ENCODE results near the gene NAA50. TPM values are rescaled to one million over a fixed set of nuclear protein-coding genes. Genes with fewer than 3 reads are reported as not detected.

NAA50 gene
- total and polyA plus RNA-seq, 2 of the 13 experiments (the other 11 are each of a cell fraction or from before 2014, with no cell fraction given), result 30.2 to 233 TPM

- Histone ChIP-seq H3K27me3 (ENCODE audit: control insufficient read depth in 1 of 2, insufficient read depth in 2 of 2, low read length in 2 of 2) (no peaks in the 10 kb centered on the region), H3K27ac (ENCODE audit: extremely low read length, insufficient read depth, low read length) (peak overlapping the region; percentile 35), H3K9me3 (ENCODE audit: low read length) (no peaks in the 10 kb centered on the region), H3K4me3 (replicated peaks in 1 of 3; ENCODE audit: insufficient read depth in 1 of 3, low read depth in 2 of 3, low read length in 3 of 3) (no peak overlapping the region), H3K36me3 (replicated peaks in 1 of 2; ENCODE audit: control insufficient read depth in 1 of 2, insufficient read depth in 2 of 2, low read length in 2 of 2) (0 out of 5 replicates have a peak, but pooled peaks cover 0 to 3% of the 10 kb centered on the region in 2 experiments), H3K9ac (ENCODE audit: insufficient read depth, low read depth, low read length) (no peak overlapping the region), H3K4me1 (ENCODE audit: insufficient read depth, low read length) (peaks cover 27% of the 10 kb centered on the region), H4K20me1 (ENCODE audit: insufficient read depth, low read length) (no peaks in the 10 kb centered on the region), H3K4me2 (ENCODE audit: low read depth, low read length) (no peak overlapping the region), H3K79me2 (ENCODE audit: insufficient read depth, low read length) (peaks cover 3% of the 10 kb centered on the region), H2AFZ (ENCODE audit: low read length) (no peak overlapping the region)
- peak; percentile 11 for DNase-seq (ENCODE audit: low spot score)
- BruUV-seq (replicated peaks), result no TSS peak
- intact Hi-C loops (cut with micrococcal nuclease; ENCODE audit: unreplicated experiment), result no loop called here
- in situ Hi-C loops (cut with HindIII; ENCODE audit: extremely low pct_ligation_motif_present, low pct_unique_long_range_greater_than_20kb), result no loop called here
- ChIA-PET CTCF (ENCODE audit: low intra/inter-chr PET ratio, low total read pairs) (no interaction called here), POLR2A (interaction anchor here (1.0 kb wide), 1 partner anchor 23 kb away, joined by 3 read pairs; no protein-coding TSS in a partner anchor)
- ATAC-seq, result peak; percentile 93
- FAIRE-seq, result peak; percentile 18
- TF ChIP-seq ZNF275 (CRISPR knock-in tag; IDR thresholded peaks at IDR 0.05; ENCODE audit: borderline replicate concordance) (no peak), PHF5A (CRISPR knock-in tag; IDR thresholded peaks at IDR 0.05; ENCODE audit: low read depth, unreplicated experiment) (peak; percentile 39), BRD4 (CRISPR knock-in tag; IDR thresholded peaks at IDR 0.05) (no peak), ATF5 (CRISPR knock-in tag; IDR thresholded peaks at IDR 0.05; ENCODE audit: low read depth) (no peak), ZNF235 (CRISPR knock-in tag; IDR thresholded peaks at IDR 0.05; ENCODE audit: borderline replicate concordance) (no peak), SIX1 (CRISPR knock-in tag; IDR thresholded peaks at IDR 0.05; ENCODE audit: borderline replicate concordance) (no peak), ZBTB34 (CRISPR knock-in tag; IDR thresholded peaks at IDR 0.05) (no peak), ZMYM4 (CRISPR knock-in tag; IDR thresholded peaks at IDR 0.05) (0 out of 2 replicates have a peak, but pooled peaks have one; percentile 19), TFAP4 (IDR thresholded peaks at IDR 0.05; ENCODE audit: borderline replicate concordance, low read depth) (peak; percentile 72; the same call in 1 of the 2 replicates), FOSL2 (CRISPR knock-in tag; IDR thresholded peaks at IDR 0.05) (0 out of 2 replicates have a peak, but pooled peaks have one; percentile 8), ZSCAN29 (CRISPR knock-in tag; conservative IDR thresholded peaks at IDR 0.05) (no peak), ZNF10 (CRISPR knock-in tag; IDR thresholded peaks at IDR 0.05; ENCODE audit: borderline replicate concordance, low read depth) (no peak), ZNF460 (CRISPR knock-in tag; IDR thresholded peaks at IDR 0.05; ENCODE audit: borderline replicate concordance) (no peak), RAD51 (IDR thresholded peaks at IDR 0.05; ENCODE audit: borderline replicate concordance) (no peak), SALL1 (CRISPR knock-in tag; IDR thresholded peaks at IDR 0.05) (peak; percentile 52; the same call in 1 of the 2 replicates), GATAD2A (CRISPR knock-in tag; IDR thresholded peaks at IDR 0.05) (peak; percentile 50; the same call in 1 of the 2 replicates), NR2F1 (CRISPR knock-in tag; IDR thresholded peaks at IDR 0.05) (no peak), SP5 (CRISPR knock-in tag; IDR thresholded peaks at IDR 0.05; ENCODE audit: borderline replicate concordance, low read depth) (no peak), SRY (CRISPR knock-in tag; IDR thresholded peaks at IDR 0.05) (no peak), HNF4A (CRISPR knock-in tag; IDR thresholded peaks at IDR 0.05) (peak; percentile 19; the same call in 1 of the 2 replicates), MAX (IDR thresholded peaks at IDR 0.05) (0 out of 2 replicates have a peak, but pooled peaks have one; percentile 14)
These were observed 25.9 kb upstream of the NAA50 start for GRCh38 chr3:113771993-113772392.

Measured in HepG2 (cell line).